GM18517 (cell line): ENCODE data around the gene CTNND2.

Source experiments
- ATAC-seq: cut with Tn5 transposase; IDR thresholded peaks from one replicate; pipeline ENCODE4 v1.9.1; 2021; ENCODE audit warnings: mild to moderate bottlenecking, moderate library complexity; ENCODE audit not compliant: unreplicated experiment

CTNND2 gene

GRCh38 chr5:11904265-11904906 is at the start of gene CTNND2:
Gene CTNND2, minus strand, starts transcription at chr5:11904446. Its CDS starts 593 bp downstream, at chr5:11903853.
- ATAC-seq: no peak

- no peak for ATAC-seq
These were observed 42.1 kb upstream of the CTNND2 start for GRCh38 chr5:11946317-11946716.

GRCh38 chr5:11941566-11941965 is 37.3 kb upstream of the CTNND2 start:
- ATAC-seq: no peak

- ATAC-seq: no peak
These were observed 27.4 kb upstream of the CTNND2 start for GRCh38 chr5:11931638-11932037.

- no peak for ATAC-seq
These were observed 24.7 kb upstream of the CTNND2 start for GRCh38 chr5:11928909-11929308.

GRCh38 chr5:11925701-11926100 is 21.5 kb upstream of the CTNND2 start:
- ATAC-seq: no peak

GRCh38 chr5:11922394-11922793 is 18.1 kb upstream of the CTNND2 start:
- ATAC-seq: no peak

- no peak for ATAC-seq
These were observed 14.3 kb upstream of the CTNND2 start for GRCh38 chr5:11918463-11919045.

- ATAC-seq: no peak
These were observed 5.2 kb upstream of the CTNND2 start for GRCh38 chr5:11909471-11909870.

GRCh38 chr5:11906497-11906896 is 2.3 kb upstream of the CTNND2 start:
- no peak for ATAC-seq

- ATAC-seq: no peak
These were observed 960 bp upstream of the CTNND2 start for GRCh38 chr5:11905206-11905605.

- no peak for ATAC-seq
These were observed 507 bp downstream of the CTNND2 start for GRCh38 chr5:11903614-11904264.

- ATAC-seq: no peak
These were observed 1.1 kb downstream of the CTNND2 start for GRCh38 chr5:11903121-11903613.

- ATAC-seq: no peak
These were observed 2.0 kb downstream of the CTNND2 start for GRCh38 chr5:11902201-11902619.

- no peak for ATAC-seq
These were observed 5.5 kb downstream of the CTNND2 start for GRCh38 chr5:11898787-11899186.

GRCh38 chr5:11897781-11898180 is 6.5 kb downstream of the CTNND2 start:
- no peak for ATAC-seq

GRCh38 chr5:11894992-11895391 is 9.3 kb downstream of the CTNND2 start:
- ATAC-seq: no peak

GRCh38 chr5:11892832-11893231 is 11.4 kb downstream of the CTNND2 start:
- ATAC-seq: no peak

- ATAC-seq: no peak
These were observed 13.5 kb downstream of the CTNND2 start for GRCh38 chr5:11890777-11891176.

GRCh38 chr5:11888221-11888620 is 16.0 kb downstream of the CTNND2 start:
- ATAC-seq: no peak

GRCh38 chr5:11878814-11879213 is 25.4 kb downstream of the CTNND2 start:
- ATAC-seq: no peak

GRCh38 chr5:11873587-11873986 is 30.7 kb downstream of the CTNND2 start:
- ATAC-seq: no peak
